Non-pigmented ciliary epithelial cell (primary cell): ENCODE results near the gene SETD7.
A peak's percentile ranks its signal among the peaks of the same experiment; 100 is the strongest.

Experiments used
- DNase-seq: peaks from one replicate; pipeline ENCODE4 v3.0.0-alpha.2; 2010; ENCODE audit warnings: low read depth

Gene SETD7

DNA sequence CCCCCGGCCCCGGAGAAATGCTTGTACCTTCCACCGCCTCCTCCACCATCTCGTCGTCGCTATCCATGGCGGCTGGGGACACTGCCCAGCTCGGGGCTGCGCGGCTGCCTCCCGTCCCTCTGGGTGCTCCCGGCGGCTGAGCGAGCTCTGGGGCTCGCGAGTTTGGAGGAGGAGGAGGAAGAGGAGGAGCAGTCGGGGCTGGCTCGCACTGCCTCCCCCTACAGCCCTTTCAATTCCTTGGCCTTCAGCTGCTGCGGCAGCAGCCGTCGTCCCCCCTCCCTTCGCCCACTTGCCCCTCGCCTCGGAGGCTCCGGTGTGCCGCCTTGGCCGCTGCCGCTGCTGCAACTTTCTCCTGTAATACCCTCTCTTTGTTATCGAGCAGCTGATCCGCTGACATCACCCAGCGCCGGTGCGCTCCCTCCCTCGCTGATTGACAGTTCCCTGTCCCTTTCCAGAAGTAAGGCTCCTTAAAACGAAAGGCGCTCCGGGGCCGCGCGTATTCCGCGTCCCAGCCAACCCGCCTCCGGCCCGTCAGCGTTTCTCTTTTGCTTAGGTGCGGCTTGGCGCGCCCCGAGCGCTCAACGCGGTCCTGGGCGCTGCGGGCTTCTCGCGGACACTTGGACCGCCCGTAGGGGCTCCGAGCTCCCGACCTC, at the start of gene SETD7:
Gene SETD7, minus strand, starts transcription at position 149 of the 653 bp plus-strand sequence. Its CDS starts 82 bp downstream, at position 67.
- peak; percentile 31 for DNase-seq

DNA sequence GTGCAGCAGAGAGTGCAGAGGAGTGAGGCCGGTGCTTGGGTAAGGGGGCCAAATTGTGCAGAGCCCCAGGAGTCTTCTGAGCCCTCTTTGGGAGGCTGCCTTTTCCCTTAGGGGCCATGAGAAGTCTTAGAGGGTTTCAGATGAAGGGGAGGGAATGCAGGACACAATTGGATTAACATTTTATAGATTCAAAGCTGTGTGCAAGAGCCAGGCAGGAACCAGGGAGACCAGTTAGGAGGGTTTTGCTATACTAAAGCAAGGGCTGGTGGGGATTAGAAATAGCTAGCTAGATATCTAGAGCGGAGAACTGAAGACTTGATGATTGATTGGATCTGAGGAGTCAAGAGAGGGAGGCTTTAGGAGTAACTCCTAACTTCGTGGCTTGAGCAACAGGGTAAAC, 49.5 kb upstream of the SETD7 start:
- no peak for DNase-seq

DNA sequence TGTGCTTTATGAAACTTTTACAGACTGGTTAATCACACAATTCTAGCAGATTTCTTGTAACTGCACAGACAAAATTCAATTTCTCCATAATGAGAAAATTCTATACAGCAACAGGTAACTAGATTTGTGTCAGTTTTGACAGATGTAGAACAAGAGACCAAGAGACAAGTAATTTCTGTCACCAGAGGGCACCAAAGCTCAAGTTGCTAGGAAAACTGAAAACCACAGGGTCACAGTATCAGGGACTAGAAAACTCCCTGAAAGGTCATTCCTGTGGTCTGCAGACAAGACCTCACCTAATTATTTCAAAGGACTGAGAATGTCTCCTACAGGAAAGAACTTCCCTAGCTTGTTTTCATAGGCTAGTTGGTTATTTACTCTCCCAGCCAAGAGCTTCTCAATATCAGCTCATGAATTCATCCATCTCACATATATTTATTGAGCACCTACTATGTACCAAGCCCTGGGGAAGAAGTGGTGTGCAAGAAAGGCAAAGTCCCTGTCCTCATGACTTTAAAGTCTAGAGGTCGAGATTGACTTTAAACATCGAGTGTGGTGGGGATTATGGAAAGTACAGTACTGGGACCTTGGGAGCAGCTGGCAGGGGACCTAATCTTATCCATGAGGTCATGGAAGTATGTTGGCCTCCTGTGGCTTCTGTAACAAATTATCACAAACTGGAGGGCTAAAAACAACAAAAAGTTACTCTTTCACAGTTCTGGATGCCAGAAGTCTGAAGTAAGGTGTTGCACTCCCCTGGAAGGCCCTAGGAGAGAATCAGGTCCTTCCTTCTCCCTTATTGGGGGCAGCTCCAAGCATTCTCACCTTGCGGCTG, 47.8 kb upstream of the SETD7 start:
- no peak for DNase-seq

DNA sequence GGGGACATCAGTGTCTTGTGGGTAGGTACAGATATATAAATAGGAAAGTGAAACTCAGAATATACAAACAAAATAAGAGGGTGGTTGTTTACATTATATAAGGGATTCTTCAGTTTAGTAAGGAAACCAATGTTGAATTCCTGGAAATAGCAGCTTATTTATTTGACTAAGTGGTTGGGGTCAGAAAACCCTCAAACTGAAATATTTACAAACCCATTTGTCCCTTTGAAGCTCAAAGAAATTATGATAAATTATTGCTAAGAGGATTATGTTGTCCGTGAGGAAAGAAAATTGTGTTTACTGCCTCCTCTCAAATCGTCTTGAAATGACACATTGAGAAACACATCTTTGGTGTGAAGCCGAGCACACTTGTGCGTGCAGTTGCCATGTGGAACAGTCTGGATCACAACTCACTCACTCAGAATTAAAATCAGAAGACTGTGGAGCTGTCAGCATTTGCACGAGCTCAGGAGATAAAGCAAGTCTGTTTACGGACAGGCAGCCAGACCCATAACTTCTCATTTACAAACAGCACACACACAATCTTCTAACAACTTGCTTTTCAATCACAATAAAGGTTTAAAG, 46.8 kb upstream of the SETD7 start:
- no peak for DNase-seq

DNA sequence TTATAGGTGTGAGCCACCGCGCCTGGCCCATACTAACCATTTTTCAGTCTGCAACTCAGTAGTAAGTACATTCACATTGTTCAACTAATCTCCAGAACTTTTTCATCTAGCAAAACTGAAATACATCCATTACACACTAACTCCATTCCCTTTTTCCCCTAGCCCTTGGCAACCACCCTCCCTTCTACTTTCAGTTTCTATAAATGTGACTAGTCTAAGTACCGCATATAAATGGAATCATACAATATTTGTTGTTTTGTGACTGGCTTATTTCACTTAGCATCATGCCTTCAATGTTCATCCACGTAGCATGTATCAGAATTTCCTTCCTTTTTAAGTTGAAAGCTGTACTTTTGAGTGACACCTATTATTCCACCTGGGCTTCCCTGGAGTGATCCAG, 44.6 kb upstream of the SETD7 start:
- no peak for DNase-seq

DNA sequence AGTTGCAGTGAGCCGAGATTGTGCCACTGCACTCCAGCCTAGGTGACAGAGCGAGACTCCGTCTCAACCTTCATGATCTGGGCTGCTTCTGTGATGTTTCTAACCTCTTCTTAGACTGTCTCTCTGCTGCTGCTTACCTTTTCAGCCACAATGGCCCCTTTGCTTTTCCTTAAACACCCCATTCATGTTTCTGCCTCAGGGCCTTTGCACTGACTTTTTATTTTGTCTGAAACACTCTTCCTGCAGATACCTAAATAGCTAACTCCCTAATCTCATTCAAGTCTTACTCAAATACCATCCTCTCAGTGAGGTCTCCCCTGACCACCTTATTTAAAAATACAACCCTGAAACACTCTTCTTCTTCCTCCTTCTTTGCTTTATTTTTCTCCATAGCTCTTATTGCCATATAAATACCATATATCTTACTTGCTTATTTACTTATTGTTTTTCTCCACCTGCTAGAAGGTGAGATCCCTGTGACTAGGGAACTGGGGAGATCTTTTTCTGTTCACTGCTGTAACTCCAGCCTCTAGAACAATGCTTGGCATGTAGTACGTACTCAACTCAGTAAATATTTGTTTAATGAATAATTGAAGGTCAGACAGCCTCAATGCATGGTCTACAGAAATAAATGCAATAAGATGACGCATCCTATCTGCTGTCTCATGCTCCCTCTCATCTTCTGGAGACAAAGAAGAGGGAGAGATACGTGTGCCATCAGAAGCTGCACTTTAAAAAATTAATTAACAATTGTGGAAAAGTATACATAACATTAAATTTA, 43.8 kb upstream of the SETD7 start:
- peak; percentile 60 for DNase-seq

DNA sequence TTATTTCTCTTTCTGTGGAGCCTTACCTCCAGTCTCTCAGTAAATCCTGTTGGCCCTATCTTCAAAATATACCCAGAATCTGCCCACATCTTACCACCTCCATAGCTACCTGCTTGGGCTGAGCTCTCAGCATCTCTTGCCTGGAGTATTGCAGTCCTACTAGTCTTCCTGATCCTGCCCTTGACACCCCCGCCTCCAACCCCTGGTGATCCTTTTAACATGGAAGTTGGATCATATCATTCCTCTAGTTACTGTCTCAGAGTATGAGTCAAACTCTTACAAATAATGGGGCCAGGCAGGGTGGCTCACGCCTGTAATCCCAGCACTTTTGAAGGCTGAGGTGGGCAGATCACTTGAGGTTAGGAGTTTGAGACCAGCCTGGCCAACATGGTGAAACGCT, 43.1 kb upstream of the SETD7 start:
- no peak for DNase-seq

DNA sequence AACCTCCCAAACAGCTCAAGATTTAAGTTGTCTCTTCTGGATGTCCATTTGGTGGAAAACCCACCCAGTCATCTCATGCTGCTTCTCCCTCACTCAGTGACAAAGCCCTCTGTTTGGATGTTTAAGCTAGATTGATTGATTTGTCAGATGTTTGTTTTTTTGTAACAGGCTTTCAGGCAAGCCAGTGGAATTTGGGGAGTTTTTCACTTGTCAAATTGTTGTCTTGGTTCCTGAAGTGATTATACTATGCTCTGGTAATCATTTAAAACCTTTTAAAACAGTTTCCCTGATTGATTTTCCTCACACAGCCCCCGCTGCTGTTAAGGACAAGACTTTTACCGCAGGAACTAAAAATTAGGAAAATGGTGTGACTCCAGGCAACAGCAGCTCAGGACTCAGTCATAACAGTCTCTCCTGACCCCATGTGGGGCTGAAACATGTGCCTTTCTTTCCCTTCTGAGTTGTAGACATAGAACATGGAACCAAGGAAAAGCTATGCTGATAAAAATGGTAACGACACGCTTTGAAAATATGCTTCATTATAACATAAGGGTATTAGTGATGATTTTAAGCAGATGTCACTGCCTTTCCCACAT, 40.8 kb upstream of the SETD7 start:
- DNase-seq = no peak

DNA sequence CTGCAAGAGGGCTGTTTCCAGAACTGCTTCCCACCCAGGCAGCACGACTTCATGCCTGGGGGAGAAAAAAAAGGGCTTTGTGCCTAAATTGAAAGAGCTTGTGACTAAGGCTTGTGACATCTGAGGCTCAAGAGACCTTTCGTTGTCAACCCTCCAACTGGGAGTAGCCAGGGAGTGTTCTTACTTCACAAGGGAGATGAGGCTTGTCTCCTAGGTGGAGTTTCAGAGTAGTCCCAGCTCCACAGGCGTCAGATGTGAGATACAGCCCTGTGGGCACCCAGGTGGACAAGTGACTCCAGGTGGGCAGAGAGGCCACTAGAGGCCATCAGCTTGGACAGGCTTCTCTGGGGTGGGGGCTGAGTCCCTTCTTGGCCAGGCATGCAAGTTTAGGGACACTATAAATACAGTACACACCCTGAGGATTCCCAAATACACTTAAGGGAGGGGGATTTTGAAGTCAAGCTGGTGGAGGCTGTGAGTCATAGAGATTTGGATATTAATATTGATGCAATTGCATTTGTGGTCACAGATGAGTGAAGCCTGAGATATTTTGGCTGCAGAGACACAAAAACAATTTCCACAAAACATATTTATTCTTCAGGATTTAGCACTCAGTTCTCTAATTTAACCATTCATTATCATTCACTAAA, 40.1 kb upstream of the SETD7 start:
- DNase-seq = no peak

DNA sequence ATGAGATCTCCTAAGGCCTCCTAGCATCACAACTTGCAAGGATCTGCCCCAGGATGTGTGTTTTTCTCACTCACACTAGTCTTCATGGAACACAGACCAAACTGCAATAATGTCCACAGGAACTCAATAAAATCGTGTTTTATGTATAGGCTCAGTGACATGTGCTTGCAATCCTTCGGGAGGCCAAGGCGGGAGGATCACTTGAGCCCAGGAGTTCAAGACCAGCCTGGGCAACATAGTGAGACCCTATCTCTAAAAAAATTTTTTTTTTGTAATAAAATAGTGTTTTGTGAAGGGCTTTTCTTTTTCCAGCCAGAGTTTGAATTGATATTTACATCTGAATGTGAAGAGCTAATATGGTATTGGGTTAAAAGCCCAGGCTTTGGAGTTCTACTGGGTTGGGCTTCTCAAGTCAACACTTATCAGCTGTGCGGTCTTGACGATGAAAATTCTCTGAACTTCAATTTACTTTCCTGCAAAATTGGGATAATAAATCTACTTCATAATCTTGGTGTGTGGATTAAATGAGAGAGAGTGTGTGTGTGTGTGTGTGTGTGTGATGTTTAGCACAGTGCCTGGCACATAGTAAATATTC, 38.7 kb upstream of the SETD7 start:
- no peak for DNase-seq

DNA sequence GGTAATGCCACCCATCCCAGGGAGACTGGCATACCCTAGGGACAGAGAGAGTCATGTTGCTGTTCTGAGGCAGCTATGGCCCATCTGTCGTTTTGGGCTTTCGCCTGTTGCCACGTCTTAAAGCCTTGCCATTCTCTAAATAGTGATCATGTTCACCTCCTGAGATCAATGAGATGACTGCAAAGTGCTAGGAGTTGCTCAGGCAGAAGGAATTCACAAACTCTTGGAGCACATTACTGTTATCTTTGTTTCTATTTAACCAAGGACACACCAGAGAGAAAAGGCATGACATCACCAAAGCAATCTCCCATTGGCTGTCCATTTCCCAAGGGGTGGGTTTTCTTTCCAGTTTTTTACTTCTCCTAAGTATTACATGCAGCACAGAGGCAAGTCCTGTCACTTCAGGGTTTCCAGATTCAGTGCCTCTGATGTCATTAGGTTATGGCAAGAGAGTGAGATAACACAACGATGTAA, 37.1 kb upstream of the SETD7 start:
- DNase-seq = peak; percentile 85

DNA sequence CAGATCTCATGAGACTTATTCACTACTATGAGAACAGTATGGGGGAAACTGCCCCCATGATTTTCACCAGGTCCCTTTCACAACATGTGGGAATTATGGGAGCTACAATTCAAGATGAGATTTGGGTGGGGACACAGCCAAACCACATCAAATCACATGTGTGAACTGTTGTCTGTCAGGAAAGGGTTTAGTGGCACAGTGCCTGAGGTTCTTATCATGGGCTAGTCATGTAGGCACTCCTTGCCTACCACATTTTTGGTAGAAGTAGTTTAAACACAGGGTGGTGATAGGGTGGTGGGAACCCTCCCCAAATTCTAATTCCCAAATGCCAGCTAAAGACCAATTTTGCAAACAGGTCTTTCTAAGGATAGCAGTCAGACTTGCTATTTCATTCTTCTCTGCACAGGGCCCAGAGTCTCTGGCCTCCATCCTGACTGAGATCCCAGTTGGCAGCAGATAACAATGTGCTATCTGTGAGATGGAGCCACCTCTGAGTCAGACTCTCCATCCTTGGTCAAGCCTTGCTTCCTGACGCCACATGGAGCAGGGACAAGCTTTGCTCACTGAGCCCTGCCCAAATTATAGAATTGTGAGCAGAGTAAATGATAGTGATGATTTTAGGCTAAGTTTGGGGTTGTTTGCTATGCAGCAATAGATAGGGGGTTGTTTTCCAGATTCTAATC, 33.5 kb upstream of the SETD7 start:
- DNase-seq = no peak

DNA sequence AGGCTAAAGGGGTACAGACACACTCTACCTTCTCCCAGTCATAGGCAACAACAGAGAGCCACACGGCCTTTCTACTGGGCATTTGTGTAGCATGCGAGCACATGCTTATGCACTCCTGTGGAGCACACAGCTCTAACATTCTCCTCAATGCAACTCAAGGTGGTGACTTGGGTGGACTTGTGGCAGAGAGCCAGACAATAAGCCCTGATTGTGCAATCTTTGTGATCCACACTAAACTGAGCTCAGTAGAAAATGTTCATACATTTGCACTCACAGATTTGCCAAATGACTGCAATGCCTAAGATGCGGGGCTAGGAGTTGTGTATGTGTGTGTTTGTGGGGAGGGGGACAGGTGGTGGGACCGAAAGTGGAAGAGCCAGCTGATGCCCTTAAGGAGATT, 31.4 kb upstream of the SETD7 start:
- no peak for DNase-seq

DNA sequence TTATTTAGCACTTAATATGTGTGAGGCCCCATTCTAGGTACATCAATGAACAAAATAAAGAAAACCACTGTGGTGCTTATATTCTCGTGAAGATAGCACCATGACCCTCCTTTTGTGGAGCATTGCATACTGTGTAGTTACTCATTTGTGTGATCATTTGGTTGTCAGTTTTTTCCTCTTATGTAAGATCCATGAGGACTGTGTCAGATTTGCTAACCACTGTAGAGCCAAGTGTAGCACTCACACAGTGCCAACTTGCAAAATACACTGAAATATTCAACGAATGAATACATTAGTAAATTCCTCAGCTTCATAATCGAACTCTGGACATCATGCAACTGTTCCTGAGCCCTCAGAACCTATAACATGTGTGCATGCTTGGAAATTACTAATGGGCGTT, 29.5 kb upstream of the SETD7 start:
- DNase-seq = no peak

DNA sequence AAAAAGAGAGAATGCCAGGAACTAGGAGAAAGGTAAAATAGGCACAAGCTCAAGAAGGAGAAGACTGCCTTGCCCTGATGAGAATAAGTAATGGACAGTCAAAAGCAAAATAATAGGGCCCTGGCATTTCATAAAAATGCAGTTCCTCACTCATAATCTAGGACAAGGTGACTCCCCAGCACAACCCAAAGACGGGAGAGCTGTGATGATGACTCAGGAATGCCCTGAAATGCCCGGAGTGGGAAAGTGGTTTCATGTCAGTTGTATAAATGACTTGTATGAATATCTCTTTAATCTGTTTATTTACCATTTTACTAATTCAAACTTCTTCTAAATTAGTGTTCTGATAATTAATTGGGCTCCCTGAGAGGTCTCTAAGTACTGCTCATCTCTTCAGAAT, 28.8 kb upstream of the SETD7 start:
- no peak for DNase-seq

DNA sequence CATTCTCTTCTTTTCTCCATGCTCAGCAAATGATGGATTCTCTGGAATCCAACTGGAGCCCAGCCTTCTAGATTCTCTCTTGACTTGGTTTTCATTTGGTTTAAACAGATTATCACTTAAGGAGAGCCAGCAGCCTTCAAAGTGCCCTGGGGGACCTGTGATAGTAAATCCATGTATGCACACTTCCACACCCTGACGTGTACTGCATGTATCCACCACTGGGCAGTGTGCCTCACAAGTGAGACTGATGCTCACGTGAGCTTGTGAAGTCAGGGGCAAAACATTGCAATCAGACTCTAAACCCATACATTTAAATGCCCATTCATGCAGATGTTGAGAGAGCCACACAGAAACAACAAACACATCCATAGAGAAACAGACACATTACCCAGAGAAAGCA, 28.0 kb upstream of the SETD7 start:
- no peak for DNase-seq

DNA sequence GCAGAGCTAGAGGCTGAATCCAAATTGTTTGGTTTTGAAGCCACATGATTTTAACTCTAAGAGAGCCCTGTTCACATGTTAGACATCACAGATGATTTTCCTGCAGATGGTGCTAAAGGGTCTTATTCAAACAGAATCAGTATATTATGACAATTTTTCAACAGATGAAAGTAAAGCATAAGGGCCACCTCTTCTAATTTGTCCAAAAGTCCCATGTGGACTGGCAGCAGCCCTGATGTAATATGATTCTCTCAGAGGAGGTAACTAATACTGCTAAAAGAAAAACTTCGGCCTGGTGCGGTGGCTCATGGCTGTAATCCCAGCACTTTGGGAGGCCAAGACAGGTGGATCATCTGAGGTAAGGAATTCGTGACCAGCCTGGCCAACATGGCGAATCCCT, 26.0 kb upstream of the SETD7 start:
- DNase-seq = no peak

DNA sequence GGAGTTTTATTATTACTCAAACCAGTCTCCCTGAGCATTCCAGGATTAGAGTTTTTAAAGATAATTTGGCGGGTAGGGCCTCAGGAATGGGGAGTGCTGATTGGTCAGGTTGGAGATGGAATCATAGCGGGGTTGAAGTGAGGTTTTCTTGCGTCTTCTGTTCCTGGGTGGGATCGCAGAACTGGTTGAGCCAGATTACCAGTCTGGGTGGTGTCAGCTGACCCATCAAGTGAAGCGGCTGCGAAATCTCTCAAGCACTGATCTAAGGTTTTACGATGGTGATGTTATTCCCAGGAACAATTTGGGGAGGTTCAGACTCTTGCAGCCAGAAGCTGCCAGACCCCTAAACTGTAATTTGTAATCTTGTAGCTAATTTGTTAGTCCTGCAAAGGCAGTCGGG, 25.1 kb upstream of the SETD7 start:
- no peak for DNase-seq

DNA sequence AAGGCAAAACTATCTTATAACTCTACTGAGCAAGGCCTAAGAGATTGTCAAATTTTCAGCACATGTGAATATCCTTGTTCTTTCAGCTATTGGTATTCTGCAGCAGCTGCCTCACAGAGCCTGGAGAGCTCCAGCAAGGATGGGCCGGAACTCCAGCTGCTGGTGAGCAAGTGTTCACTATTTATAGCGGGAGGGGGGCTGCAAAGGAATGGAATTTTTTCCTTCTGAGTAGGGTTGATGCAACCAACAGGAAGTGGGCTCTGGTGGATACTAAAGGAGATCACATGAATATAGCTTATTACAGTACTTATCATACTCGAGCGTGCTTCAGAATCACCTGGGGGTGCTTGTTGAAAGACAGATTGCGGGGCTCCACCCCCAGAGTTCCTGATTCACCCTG, 20.2 kb upstream of the SETD7 start:
- DNase-seq = no peak

DNA sequence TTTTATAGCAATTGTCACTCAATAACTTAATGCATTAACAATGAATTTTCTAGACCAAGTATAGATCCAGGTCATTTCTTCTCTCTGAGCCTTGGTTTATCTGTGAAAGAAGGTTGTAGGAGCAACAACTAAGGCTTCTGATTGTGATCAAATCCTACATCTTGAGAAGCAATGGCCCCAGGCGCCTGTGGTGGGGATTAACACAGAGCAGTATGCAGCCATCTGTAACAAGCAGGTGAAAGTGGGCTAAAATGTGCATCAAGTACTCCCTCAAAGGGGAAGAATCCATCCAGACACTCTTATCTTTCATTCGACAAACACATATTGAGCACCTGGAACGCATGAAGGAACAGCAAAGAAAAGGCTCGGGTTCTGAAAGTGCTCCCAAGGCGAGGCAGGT, 19.1 kb upstream of the SETD7 start:
- no peak for DNase-seq

DNA sequence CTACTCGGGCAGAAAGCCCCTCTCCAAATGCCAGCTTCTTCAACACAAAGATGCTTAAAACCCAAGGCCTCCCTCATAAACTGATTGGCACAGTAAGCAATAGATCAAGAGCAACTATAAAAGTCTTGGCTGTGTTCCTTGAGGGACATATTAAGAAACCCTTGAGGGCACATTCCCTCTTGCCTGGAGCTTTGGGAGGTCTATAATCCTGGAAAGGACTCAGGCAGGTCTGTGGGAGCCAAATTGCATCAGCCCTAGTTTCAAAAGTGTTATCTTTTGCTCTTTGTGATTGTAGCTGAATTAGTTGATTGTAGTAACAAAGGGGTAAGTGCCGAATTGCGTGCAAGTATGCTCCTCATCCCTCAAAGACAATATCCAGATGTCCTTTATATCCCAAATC, 18.6 kb upstream of the SETD7 start:
- DNase-seq = no peak
